ENCODE measurements around the gene GPC6.

The GPC6 gene

GRCh38 chr13:94236132-94236531 is 1009.5 kb downstream of the GPC6 start:
- no peak for DNase-seq (ENCODE audit: low spot score)

- DNase-seq (ENCODE audit: low spot score): no peak
These were observed 1010.3 kb downstream of the GPC6 start for GRCh38 chr13:94236872-94237271.

- DNase-seq (ENCODE audit: low spot score): no peak
These were observed 1012.5 kb downstream of the GPC6 start for GRCh38 chr13:94239135-94239534.

- DNase-seq (ENCODE audit: low spot score): no peak
These were observed 1015.9 kb downstream of the GPC6 start for GRCh38 chr13:94242554-94242953.

GRCh38 chr13:94243551-94243950 is 1016.9 kb downstream of the GPC6 start:
- DNase-seq (ENCODE audit: low spot score): no peak

- DNase-seq (ENCODE audit: low spot score): no peak
These were observed 1019.9 kb downstream of the GPC6 start for GRCh38 chr13:94246495-94246894.

GRCh38 chr13:94247890-94248289 is 1021.3 kb downstream of the GPC6 start:
- no peak for DNase-seq (ENCODE audit: low spot score)

GRCh38 chr13:94248454-94249228 is 1022.0 kb downstream of the GPC6 start:
- no peak for DNase-seq (ENCODE audit: low spot score)

- DNase-seq (ENCODE audit: low spot score): no peak
These were observed 1022.9 kb downstream of the GPC6 start for GRCh38 chr13:94249512-94249911.

GRCh38 chr13:94251831-94252608 is 1025.4 kb downstream of the GPC6 start:
- DNase-seq (ENCODE audit: low spot score): no peak

GRCh38 chr13:94254737-94255136 is 1028.1 kb downstream of the GPC6 start:
- no peak for DNase-seq (ENCODE audit: low spot score)

- DNase-seq (ENCODE audit: low spot score): no peak
These were observed 1030.1 kb downstream of the GPC6 start for GRCh38 chr13:94256721-94257120.

- no peak for DNase-seq (ENCODE audit: low spot score)
These were observed 1033.4 kb downstream of the GPC6 start for GRCh38 chr13:94259984-94260383.

GRCh38 chr13:94261163-94261562 is 1034.6 kb downstream of the GPC6 start:
- DNase-seq (ENCODE audit: low spot score): no peak

- no peak for DNase-seq (ENCODE audit: low spot score)
These were observed 1036.4 kb downstream of the GPC6 start for GRCh38 chr13:94263038-94263437.

- DNase-seq (ENCODE audit: low spot score): no peak
These were observed 1041.2 kb downstream of the GPC6 start for GRCh38 chr13:94267581-94268366.

GRCh38 chr13:94268661-94269060 is 1042.1 kb downstream of the GPC6 start:
- DNase-seq (ENCODE audit: low spot score): no peak

GRCh38 chr13:94269557-94269956 is 1043.0 kb downstream of the GPC6 start:
- no peak for DNase-seq (ENCODE audit: low spot score)

GRCh38 chr13:94270556-94270955 is 1043.9 kb downstream of the GPC6 start:
- DNase-seq (ENCODE audit: low spot score): no peak

- no peak for DNase-seq (ENCODE audit: low spot score)
These were observed 1045.4 kb downstream of the GPC6 start for GRCh38 chr13:94272038-94272437.

- DNase-seq (ENCODE audit: low spot score): no peak
These were observed 1053.7 kb downstream of the GPC6 start for GRCh38 chr13:94280349-94280748.

GRCh38 chr13:94280845-94281244 is 1054.2 kb downstream of the GPC6 start:
- no peak for DNase-seq (ENCODE audit: low spot score)

Measured in SK-N-DZ (cell line).